Stimulated activated CD8-positive, alpha-beta memory T cell treated with anti-CD3 and anti-CD28 coated beads, Interleukin-15, amount 100 ng/mL, for 48 hours (primary cell): ENCODE data around the gene NPAS4.
"Not testable (repeated sequence)": the region's sequence is repeated elsewhere in the genome, so short reads cannot be mapped to it uniquely, and the experiment has no call there.

Experiments
- DNase-seq, 2 donors: peaks; one replicate each; pipeline ENCODE4 v3.0.0-alpha.2; 2020; ENCODE audit warnings: low read depth in 2 of 2

NPAS4 gene

DNA sequence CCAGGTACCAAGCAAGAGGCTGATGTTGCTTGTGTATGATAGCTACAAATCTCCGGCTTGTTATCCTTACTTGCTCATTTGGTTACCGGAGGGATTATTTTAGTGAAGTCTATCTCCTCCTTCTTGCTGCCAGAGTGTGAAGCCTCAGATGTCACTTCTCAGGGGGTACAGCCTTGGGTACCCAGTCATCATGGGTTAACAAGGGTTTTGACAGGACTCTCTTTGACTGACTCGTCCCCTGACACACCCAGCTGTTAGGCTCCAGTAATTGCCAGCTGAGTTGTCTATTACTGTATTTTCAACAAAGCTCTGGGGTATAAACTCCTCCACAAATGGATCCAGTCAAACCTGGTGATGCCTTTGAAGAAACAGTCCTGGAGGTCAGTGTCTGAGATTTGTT lies 34.0 kb downstream of the NPAS4 start:
- DNase-seq: no peak

DNA sequence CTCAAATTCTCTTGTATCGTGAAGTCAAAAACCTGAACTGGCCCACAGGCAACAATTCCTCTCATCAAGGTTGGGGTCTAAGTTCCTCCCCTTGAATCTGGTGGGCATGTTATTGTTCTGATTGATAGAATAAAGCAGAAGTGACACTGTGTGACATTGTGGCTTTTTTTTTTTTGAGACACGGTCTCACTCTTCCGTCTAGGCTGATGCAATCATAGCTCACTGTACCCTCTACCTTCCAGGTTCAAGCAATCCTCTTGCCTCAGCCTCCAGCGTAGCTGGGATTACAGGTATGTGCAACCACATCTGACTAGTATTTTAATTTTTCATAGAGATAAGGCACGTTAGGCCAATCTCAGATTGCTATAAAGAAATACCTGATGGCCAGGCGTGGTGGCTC lies 37.0 kb downstream of the NPAS4 start:
- no peak for DNase-seq

DNA sequence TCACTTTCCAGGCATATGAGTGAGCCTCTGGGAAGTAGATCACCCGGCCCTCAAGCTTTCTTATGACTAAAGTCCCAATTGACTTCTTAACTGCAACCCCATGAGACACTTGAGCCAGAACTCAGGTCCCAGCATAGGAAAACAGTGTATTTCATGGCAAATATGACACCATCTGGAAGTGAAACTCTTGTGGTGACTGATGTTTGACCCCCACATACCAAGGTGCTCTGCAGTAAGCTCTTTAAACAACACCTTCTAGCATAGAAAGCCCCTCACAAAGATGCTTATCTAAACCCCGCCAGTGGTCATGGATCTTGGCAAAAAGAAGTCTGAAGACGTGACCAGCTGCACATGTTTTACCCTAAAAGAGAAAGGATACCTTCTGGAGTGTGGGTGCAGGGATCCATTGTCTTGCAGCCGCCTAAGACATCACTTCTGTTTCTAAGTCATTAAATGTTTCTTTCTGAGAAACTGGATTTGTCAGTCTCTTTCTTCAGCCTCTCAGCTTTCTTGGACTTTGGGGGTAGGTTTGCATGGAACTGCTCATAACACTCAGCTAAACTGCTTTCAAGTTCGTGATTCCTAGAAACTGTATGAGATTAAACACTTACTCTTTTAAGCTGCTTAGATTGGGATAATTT lies 38.4 kb downstream of the NPAS4 start:
- no peak for DNase-seq

DNA sequence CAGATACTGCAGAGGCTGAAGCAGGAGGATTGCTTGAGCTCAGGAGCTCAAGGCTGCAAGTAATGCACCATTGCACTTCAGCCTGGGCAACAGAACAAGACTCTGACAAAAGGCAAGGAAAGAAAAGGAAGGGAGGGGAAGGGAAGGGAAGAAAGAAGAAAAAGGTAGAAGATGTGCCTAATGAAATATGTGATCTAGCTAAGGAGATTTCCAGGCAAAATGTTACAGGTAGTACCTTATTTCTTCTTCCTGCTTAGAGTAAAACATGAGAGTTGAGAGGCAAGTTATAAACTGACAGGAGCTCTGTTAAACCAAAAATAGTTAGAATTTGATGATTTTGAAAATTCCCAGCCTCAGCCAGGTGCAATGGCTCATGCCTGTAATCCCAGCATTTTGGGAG lies 41.2 kb downstream of the NPAS4 start:
- DNase-seq: no peak

DNA sequence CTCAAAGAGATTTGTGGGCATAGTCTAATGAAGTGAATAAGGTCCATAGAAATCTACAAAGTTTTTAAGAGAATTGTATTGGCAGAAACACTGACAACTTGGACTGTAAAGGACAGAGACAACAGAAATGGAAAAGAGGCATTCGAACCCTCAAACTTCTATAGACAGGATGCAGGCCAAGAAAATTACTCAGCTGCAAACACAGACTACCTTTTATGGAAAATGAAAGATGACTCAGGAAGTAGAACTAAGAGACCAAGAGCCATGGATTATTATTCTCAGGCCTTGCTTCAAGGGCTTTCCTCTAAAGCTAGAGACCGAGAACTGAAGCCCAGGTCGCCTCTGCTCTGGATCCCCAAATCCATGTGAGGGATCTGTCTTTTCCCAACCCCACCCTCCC lies 42.1 kb downstream of the NPAS4 start:
- DNase-seq: no peak

DNA sequence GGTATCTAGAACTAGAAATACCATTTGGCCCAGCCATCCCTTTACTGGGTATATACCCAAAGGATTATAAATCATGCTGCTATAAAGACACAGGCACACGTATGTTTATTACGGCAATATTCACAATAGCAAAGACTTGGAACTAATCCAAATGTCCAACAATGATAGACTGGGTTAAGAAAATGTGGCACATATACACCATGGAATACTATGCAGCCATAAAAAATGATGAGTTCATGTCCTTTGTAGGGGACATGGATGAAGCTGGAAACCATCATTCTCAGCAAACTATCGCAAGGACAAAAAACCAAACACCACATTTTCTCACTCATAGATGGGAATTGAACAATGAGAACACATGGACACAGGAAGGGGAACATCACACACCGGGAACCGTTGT lies 43.3 kb downstream of the NPAS4 start:
- not testable (repeated sequence) for DNase-seq

DNA sequence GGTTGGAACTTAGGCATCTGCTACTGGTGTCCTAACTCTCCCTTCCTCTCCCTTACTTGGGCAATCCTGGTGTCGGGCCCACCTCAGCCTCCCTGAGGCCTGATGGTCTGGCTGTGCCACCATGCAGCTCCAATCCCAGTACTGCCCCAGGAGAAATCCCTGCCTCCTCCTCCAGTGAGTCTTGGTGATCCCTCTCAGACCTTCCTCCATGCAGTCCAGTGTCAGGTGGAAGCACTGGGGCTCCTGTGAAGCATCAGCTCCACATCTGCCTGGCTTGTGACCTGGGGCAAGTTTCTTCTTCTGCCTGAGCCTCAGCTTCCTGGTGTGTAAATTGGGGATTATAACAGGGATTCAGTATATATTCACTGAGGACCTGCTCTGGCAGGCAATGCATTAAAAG lies 44.1 kb downstream of the NPAS4 start:
- no peak for DNase-seq

DNA sequence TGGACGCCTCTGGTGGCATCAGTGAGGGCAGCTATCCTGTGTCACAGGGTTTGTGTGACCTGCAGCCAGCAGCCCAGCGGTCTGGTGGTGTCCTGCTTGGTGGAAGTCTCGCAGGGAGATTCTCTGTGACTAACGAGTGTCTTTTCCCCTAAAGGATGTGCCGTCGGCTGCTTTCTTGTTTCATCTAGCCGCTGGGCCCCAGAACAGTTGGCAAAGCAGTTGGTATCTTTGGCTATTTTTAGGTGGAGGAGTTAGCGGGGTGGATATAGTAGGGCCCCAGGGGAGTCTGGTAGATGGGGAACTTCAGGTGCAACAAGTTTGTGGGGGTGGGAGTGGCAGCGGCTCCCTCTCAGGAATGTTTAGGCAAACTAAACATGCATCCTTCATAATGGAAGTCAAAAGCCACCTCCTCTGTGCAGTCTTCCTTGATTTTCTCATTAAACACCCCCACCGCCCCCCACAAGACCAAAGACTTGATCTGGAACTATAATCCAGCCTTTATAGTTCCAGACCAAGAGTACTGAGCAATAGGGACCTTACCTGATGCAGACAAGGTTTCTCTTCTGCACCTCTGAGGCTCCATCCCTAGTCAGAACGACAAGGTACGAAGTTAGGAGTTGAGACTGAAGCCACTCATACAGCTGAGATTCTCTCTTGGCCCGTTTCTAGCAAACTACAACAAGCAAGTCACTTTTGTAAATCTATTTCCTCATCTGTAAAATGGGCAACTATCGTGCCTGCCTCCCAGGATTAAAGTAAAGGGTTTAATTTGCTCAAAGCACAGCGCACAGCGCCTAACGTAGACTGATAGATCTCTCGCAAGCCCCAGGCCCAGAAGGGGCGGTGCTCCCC lies 44.8 kb downstream of the NPAS4 start:
- no peak for DNase-seq

DNA sequence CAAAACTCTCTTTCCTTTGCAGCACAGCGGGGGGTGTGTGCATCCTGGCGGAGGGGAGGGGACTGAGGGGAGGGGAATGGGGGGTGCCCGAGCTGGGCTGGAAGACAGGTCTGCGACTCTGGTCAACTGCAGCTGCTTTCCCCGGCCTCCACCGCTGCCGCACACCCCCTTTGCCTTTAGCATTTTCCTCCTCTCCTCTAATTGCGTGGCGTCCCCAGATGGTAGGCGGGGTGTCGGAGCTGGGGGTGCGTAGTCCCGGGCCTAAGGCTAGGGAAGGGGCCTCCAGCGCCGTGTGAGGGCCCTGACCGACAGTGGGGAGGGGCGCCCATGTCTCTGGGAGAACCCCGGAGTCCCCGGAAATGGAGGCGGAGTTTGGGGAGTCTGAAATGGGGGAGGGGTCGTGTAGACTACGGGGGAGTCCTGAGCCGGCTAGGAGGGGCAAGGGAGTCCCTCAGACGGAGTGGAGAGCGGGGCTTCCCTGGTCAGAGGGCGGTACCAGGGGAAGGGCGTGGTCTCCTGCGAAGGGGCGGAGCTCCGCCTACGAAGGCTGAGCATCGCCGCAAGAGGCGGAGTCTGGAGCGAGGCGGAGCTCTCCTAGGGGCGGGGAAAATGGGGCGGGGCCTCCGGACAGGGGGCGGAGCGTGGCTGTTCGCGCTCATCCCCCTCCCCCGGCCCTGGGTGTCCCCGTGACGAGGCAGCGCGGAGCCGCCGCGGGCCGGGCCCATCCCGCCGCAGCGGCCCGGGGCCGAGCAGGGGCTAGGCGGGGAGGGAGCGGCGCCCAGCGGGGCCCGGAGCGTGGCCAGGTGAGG lies 45.6 kb downstream of the NPAS4 start, which contains the start of gene PELI3:
PELI3 (plus strand) TSS at position 681 of the 809 bp plus-strand sequence. CDS start 1,224 bp downstream, outside the sequence.
- DNase-seq: peak; percentile 80 to 85

DNA sequence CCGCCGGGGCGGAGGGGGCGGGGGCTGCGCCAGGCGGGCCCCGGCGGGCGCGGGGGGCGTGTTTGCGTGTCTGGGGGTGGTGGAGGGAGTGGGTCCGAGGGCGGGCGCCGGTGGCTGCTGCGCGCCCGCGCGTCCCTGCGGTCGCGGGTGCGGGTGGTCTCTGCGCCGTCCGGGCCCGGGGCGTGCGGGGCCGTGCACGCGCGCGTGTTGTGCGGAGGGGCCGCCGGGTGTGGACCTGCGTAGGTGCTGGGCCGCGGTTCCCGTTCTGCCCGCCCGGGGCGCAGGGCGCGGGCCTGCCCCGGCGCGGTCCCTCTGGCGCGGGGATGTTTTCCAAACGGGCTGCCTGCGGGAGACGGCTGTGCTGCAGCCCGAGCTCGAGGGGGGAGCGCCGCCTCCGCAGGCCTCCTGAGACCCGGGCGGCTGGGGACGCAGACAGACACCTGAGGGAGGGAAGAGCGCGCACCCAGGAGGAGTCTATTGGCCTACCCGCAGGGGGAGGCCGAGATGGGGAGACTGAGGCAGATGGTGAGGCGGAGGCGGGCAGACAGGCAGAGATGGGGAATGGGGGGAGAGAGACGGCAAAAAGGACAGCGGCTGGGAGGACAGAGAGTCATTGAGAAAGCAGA lies 46.3 kb downstream of the NPAS4 start:
- DNase-seq: no peak

DNA sequence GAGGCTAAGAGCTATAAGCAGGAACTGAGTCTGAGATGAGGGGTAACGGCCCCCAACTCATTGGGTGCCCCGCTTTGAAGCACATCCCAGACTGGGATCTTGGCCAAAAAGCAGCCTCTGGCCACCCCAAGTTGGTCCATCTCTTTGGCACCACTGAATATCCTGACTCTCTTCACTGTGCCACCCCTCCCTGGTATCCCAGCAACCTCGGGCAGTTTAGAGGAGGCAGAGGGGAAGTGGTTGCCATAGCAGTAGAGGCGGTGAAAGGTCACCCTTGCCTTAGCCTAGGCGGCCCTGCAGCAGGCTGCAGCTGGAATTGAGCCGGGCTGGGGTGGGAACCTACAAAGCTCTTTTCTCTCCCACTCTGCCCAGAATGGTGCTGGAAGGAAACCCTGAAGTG lies 46.9 kb downstream of the NPAS4 start:
- no peak for DNase-seq

DNA sequence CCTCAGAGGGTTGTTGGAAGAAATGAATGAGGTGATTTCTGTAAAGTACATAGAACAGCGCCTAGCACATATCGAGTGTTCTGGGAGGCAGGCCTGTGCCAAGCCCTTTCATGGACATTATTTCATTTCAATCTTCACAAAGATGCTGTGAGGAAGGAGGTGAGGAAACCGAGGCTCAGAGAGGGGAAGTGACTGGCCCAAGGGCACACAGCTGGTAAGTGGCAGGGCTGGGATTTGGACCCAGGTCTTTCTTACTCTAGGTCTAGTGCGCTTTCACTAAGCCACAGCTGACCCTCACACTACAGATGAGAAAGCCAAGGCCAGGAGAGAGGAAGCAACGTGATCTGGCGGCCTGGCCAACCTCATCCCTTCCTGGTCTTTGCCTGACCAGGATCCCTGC lies 47.9 kb downstream of the NPAS4 start:
- DNase-seq: no peak

DNA sequence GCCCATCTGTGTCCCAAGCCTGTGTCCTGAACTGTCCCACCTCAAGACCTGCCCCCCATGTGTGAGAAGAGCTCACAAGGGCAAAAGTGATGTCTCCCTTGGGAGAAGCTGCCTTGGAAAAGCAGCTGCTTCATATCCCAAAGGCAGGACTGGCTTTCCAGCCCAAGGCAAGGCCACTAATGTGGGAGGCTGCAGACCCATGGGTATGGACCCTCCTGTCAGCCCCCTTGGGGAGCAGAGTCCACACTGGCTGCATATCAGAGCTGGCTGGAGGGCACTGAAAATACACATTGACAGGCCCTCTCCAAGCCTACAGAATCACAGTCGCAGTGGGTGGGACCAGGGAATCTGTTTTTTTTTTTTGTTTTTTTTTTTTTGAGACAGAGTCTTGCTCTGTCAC lies 48.6 kb downstream of the NPAS4 start:
- no peak for DNase-seq

DNA sequence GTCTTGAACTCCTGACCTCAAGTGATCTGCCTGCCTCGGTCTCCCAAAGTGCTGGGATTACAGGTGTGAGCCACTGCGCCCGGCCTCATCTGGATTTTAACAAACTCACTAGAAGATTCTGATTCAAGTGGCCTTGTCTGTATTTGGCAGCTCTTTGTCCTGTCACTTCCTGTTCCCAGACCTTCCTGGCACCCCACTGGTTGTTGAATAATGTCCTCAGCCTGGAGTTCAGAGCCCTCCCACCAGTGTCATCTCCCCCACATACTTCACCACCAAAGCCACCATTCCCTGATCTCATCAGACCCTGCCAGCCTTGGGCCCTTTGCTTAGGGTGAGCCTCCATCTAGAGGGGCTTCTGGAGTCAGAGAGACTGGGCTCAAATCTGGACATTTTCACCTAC lies 49.2 kb downstream of the NPAS4 start:
- no peak for DNase-seq

DNA sequence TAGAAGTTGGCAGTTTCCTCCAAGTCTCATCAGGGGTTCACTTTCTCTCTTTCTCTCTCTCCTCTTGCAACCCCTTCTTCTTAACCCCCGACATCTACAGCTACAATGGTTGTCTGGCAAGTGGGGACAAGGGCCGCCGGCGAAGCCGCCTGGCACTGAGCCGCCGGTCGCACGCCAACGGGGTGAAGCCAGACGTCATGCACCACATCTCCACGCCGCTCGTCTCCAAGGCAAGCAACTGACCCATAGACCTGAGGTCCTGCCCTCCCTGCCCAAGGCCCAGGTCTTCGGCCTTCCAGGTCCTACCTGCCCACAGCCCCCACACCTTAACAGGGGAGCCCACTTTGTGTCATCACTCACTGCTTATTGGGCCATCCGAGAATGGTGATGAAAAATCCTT lies 50.3 kb downstream of the NPAS4 start:
- no peak for DNase-seq

DNA sequence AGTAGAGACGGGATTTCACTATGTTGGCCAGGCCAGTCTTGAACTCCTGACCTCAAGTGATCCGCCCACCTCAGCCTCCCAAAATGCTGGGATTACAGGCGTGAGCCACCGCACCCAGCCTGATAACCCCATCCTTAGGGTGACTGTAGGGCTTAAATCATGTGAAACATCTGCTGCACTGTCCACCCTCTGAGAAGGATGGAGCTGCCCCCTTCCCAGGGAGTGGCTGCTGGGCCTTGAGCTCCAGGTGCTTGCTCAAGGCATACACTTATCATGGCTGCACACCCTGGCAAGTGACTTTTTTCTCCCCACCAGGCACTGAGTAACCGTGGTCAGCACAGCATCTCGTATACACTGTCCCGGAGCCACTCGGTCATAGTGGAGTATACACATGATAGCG lies 51.2 kb downstream of the NPAS4 start:
- DNase-seq: no peak

DNA sequence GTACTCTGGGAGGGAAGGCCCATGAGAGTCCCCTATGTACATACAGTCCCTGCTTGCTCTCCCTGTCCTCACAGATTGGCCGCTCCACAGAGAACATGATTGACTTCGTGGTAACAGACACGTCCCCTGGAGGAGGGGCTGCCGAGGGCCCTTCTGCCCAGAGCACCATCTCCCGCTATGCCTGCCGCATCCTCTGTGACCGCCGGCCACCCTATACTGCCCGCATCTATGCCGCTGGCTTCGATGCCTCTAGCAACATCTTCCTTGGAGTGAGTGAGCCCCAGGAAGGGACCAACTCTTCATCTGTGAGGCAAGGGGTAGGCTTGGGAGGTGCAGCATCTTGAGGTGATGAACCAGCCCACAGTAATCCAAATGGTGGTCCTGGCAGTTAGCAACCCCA lies 52.3 kb downstream of the NPAS4 start:
- no peak for DNase-seq

DNA sequence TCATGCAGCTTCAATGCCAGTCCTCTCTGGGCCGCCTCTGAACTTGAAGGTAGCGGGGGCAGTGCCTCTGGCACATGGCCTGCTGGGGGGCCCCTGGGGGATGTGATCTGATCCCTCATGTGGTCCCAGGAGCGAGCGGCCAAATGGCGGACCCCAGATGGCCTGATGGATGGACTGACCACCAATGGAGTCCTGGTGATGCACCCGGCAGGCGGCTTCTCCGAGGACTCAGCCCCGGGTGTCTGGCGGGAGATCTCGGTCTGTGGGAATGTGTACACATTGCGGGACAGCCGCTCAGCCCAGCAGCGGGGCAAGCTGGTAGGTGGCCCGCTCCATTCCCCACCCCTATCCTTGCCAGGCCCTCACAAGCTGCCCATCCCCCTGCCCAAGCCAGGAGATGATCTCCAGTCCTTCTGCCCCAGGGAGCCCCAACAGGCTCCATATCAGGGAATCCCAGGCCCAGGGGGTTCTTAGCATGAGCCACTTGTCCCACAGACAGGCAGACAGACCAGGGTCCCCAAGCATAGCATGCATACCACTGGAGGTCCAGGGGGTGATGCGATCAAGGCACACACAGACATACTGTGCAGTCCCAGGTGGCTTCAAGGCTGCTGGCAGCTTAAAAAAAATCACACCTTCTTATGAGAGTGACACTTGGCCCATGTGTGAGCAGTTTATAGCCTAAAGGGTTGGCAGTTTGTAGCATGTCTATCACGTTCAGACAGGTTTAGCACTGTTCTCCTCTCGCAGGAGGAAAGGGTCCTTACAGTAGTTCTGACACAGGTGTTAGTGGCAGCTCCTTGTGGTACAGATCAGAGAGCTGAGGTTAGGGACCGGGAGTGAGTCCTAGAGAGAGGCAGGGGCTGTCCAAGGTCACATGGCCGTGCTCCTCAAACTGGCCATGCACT lies 53.0 kb downstream of the NPAS4 start:
- DNase-seq: no peak

DNA sequence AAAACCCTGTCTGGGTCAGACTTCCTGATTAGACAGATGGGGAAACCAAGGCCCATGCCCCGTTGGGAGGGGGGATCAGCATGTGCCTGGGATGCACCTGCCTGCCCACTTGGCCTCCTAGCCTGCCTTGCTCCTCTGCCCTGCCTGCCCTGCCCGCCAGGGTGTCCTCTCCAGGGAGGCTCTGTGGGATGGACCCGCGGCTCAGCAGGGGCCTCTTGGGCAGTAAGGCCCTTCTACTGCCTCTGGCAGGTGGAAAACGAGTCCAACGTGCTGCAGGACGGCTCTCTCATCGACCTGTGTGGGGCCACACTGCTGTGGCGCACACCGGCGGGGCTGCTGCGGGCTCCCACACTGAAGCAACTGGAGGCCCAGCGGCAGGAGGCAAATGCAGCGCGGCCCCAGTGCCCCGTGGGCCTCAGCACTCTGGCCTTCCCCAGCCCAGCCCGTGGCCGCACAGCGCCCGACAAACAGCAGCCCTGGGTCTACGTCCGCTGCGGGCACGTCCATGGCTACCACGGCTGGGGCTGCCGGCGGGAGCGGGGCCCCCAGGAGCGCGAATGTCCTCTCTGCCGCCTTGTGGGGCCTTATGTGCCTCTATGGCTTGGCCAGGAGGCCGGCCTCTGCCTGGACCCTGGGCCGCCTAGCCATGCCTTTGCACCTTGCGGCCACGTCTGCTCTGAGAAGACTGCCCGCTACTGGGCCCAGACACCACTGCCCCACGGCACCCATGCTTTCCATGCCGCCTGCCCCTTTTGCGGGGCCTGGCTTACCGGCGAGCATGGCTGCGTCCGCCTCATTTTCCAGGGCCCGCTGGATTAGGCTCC lies 54.7 kb downstream of the NPAS4 start:
- DNase-seq: no peak
